ENCODE results near the gene TMEM51.

Gene TMEM51

GRCh38 chr1:15198684-15199083 lies 45.1 kb downstream of the TMEM51 start:
- TF ChIP-seq POLR2AphosphoS5 (IDR thresholded peaks at IDR 0.05; ENCODE audit: low read depth, low read length): no peak
- no peak for TF ChIP-seq REST (IDR thresholded peaks at IDR 0.05; ENCODE audit: insufficient read depth in 1 of 2, low read depth in 2 of 2, low read length in 2 of 2)
- no peak for TF ChIP-seq SIN3A (IDR thresholded peaks at IDR 0.05; ENCODE audit: borderline replicate concordance, insufficient read depth, low read length)
- no peak for TF ChIP-seq FOXP2 (optimal IDR thresholded peaks at IDR 0.05; ENCODE audit: borderline replicate concordance, extremely low read depth, extremely low read length, insufficient read depth)
- no peak for TF ChIP-seq TAF1 (IDR thresholded peaks at IDR 0.05; ENCODE audit: borderline replicate concordance, insufficient read depth, low read length)

GRCh38 chr1:15201221-15201620 lies 47.7 kb downstream of the TMEM51 start:
- TF ChIP-seq SIN3A (IDR thresholded peaks at IDR 0.05; ENCODE audit: borderline replicate concordance, insufficient read depth, low read length): no peak
- TF ChIP-seq POLR2AphosphoS5 (IDR thresholded peaks at IDR 0.05; ENCODE audit: low read depth, low read length): no peak
- no peak for TF ChIP-seq TAF1 (IDR thresholded peaks at IDR 0.05; ENCODE audit: borderline replicate concordance, insufficient read depth, low read length)

GRCh38 chr1:15201849-15202551 lies 48.5 kb downstream of the TMEM51 start:
- no peak for TF ChIP-seq REST (IDR thresholded peaks at IDR 0.05; ENCODE audit: insufficient read depth in 1 of 2, low read depth in 2 of 2, low read length in 2 of 2)
- no peak for TF ChIP-seq TAF1 (IDR thresholded peaks at IDR 0.05; ENCODE audit: borderline replicate concordance, insufficient read depth, low read length)
- TF ChIP-seq SIN3A (IDR thresholded peaks at IDR 0.05; ENCODE audit: borderline replicate concordance, insufficient read depth, low read length): no peak
- TF ChIP-seq FOXP2 (optimal IDR thresholded peaks at IDR 0.05; ENCODE audit: borderline replicate concordance, extremely low read depth, extremely low read length, insufficient read depth): no peak
- no peak for TF ChIP-seq POLR2AphosphoS5 (IDR thresholded peaks at IDR 0.05; ENCODE audit: low read depth, low read length)

- no peak for TF ChIP-seq REST (IDR thresholded peaks at IDR 0.05; ENCODE audit: insufficient read depth in 1 of 2, low read depth in 2 of 2, low read length in 2 of 2)
- TF ChIP-seq SIN3A (IDR thresholded peaks at IDR 0.05; ENCODE audit: borderline replicate concordance, insufficient read depth, low read length): no peak
- no peak for TF ChIP-seq POLR2AphosphoS5 (IDR thresholded peaks at IDR 0.05; ENCODE audit: low read depth, low read length)
- TF ChIP-seq TAF1 (IDR thresholded peaks at IDR 0.05; ENCODE audit: borderline replicate concordance, insufficient read depth, low read length): no peak
- TF ChIP-seq FOXP2 (optimal IDR thresholded peaks at IDR 0.05; ENCODE audit: borderline replicate concordance, extremely low read depth, extremely low read length, insufficient read depth): no peak
Observed at GRCh38 chr1:15204931-15205330, 51.4 kb downstream of the TMEM51 start.

- TF ChIP-seq SIN3A (IDR thresholded peaks at IDR 0.05; ENCODE audit: borderline replicate concordance, insufficient read depth, low read length): no peak
- TF ChIP-seq TAF1 (IDR thresholded peaks at IDR 0.05; ENCODE audit: borderline replicate concordance, insufficient read depth, low read length): no peak
- TF ChIP-seq POLR2AphosphoS5 (IDR thresholded peaks at IDR 0.05; ENCODE audit: low read depth, low read length): no peak
- no peak for TF ChIP-seq FOXP2 (optimal IDR thresholded peaks at IDR 0.05; ENCODE audit: borderline replicate concordance, extremely low read depth, extremely low read length, insufficient read depth)
- no peak for TF ChIP-seq REST (IDR thresholded peaks at IDR 0.05; ENCODE audit: insufficient read depth in 1 of 2, low read depth in 2 of 2, low read length in 2 of 2)
Observed at GRCh38 chr1:15205586-15206346, 52.2 kb downstream of the TMEM51 start.
